ENCODE measurements around the gene EMSY. TPM values are rescaled to one million over a fixed set of nuclear protein-coding genes. Genes with fewer than 3 reads are reported as not detected.

The EMSY gene
- total and polyA plus RNA-seq, 9 of the 15 experiments (the other 6 are each of a cell fraction or from before 2014, with no cell fraction given), result 12.7 to 25.4 (median 17.9) TPM

DNA sequence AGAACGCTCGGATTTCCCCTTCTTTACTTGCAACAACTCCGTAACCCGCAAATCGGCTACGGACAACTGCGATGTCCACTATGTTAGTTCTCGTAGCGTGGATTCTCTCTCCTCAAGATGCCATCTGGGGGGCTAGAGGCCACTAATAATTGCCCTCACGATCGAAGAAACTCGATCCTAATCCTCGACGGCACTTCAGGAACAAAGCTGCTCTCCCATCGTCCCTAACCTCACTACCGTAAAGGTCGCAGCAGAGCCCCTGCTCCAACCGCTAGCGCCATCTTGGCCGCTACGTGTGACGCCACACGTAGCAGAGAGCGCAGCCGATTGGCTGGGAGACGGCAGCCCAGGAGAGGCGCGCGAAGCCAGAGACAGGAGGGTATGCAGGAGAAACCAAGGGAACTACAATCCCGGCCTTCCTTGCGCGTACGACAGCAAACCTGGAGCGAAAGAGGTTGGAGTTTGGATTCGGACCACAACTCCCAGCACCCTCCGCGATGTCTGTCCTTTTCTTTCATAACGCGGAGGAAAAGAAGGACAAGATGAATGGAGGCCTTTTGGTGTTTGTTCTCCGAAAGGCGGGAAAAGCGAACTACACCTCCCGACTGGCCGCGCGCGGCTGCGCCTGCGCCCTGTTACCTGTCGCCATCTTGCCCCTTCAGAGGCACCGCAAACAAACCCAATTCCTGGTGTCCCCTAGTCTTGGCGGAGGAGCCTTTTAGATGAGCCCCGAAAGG lies at the start of gene EMSY (continued):
- TF ChIP-seq, protein P1, sequence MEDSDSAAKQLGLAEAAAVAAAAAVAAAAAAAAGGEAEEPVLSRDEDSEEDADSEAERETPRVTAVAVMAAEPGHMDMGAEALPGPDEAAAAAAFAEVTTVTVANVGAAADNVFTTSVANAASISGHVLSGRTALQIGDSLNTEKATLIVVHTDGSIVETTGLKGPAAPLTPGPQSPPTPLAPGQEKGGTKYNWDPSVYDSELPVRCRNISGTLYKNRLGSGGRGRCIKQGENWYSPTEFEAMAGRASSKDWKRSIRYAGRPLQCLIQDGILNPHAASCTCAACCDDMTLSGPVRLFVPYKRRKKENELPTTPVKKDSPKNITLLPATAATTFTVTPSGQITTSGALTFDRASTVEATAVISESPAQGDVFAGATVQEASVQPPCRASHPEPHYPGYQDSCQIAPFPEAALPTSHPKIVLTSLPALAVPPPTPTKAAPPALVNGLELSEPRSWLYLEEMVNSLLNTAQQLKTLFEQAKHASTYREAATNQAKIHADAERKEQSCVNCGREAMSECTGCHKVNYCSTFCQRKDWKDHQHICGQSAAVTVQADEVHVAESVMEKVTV (CRISPR knock-in tag; IDR thresholded peaks at IDR 0.05), result 0 out of 2 replicates have a peak, but pooled peaks have one; percentile 2
- TF ChIP-seq, protein P2, sequence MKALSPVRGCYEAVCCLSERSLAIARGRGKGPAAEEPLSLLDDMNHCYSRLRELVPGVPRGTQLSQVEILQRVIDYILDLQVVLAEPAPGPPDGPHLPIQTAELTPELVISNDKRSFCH (CRISPR knock-in tag; IDR thresholded peaks at IDR 0.05), result no peak
- TF ChIP-seq, protein P2 (tag; IDR thresholded peaks at IDR 0.05), result peak; percentile 87; the same call in 1 of the 2 replicates
- TF ChIP-seq ZNF518B (CRISPR knock-in tag; IDR thresholded peaks at IDR 0.05) (no peak), C11orf30 (IDR thresholded peaks at IDR 0.05; ENCODE audit: low read depth) (peak; percentile 53), THRB (CRISPR knock-in tag; conservative IDR thresholded peaks at IDR 0.05) (peak; percentile 58; the same call in 1 of the 2 replicates), YY1 (IDR thresholded peaks at IDR 0.05; ENCODE audit: borderline replicate concordance in 1 of 3, control insufficient read depth in 1 of 3, extremely low read depth in 1 of 3, insufficient read depth in 3 of 3, insufficient read length in 1 of 3, insufficient replicate concordance in 2 of 3, low read depth in 1 of 3, low read length in 2 of 3) (peak; percentile 91 to 95 (median 95)), CGGBP1 (CRISPR knock-in tag; IDR thresholded peaks at IDR 0.05) (0 out of 2 replicates have a peak, but pooled peaks have one; percentile 81), NR2C1 (IDR thresholded peaks at IDR 0.05) (no peak), NR2C1 (tag; IDR thresholded peaks at IDR 0.05) (peak; percentile 78), GTF2F1 (IDR thresholded peaks at IDR 0.05; ENCODE audit: low read depth, low read length) (no peak; the same call in 1 of the 2 replicates), PHF20 (IDR thresholded peaks at IDR 0.05; ENCODE audit: partially characterized antibody) (peak; percentile 81), E2F3 (CRISPR knock-in tag; IDR thresholded peaks at IDR 0.05) (peak; percentile 91), MNT (conservative IDR thresholded peaks at IDR 0.05) (peak; percentile 12 to 24; a peak in 2 of 4 replicates), FOXJ2 (tag; IDR thresholded peaks at IDR 0.05) (peak; percentile 53; the same call in 1 of the 2 replicates), JUN (IDR thresholded peaks at IDR 0.05; ENCODE audit: borderline replicate concordance, low read depth, low read length) (peak; percentile 33; the same call in 1 of the 2 replicates), JUN (CRISPR knock-in tag; IDR thresholded peaks at IDR 0.05; ENCODE audit: borderline replicate concordance) (peak; percentile 75; the same call in 1 of the 2 replicates)

All from K562 (cell line).